Naive B cell (primary cell): ENCODE data around the gene LRSAM1. TPM values are rescaled to one million over a fixed set of nuclear protein-coding genes. Genes with fewer than 3 reads are reported as not detected.
A peak's percentile ranks its signal among the peaks of the same experiment; 100 is the strongest.

Experiments
- ATAC-seq, 2 donors: fragments of 150-1000 bp; cut with Tn5 transposase; 2 replicates each; pipeline ENCODE4 v1.10.0; 2021; ENCODE audit warnings: low read depth in 2 of 2, mild to moderate bottlenecking in 2 of 2, moderate library complexity in 2 of 2
- DNase-seq: peaks from one replicate; pipeline ENCODE4 v3.0.0; 2022
- H3K27ac Mint-ChIP-seq, 6 donors: one replicate each; pipeline ENCODE4 v1.8.0; 2020 to 2022; ENCODE audit warnings: mild to moderate bottlenecking in 6 of 6, mixed read lengths in 6 of 6, moderate library complexity in 5 of 6, inconsistent platforms in 2 of 6
- H3K27me3 Mint-ChIP-seq, 3 donors: one replicate each; pipeline ENCODE4 v1.8.0; 2021 to 2022; ENCODE audit warnings: mixed read lengths in 3 of 3, mild to moderate bottlenecking in 1 of 3
- H3K36me3 Mint-ChIP-seq, 2 donors: one replicate each; pipeline ENCODE4 v1.8.0; 2020 to 2022; ENCODE audit warnings: mixed read lengths in 2 of 2, inconsistent platforms in 1 of 2, mild to moderate bottlenecking in 1 of 2
- H3K4me1 Mint-ChIP-seq, 3 donors: one replicate each; pipeline ENCODE4 v1.8.0; 2020 to 2022; ENCODE audit warnings: mixed read lengths in 3 of 3, inconsistent platforms in 1 of 3, mild to moderate bottlenecking in 1 of 3, moderate library complexity in 1 of 3
- H3K4me3 Mint-ChIP-seq, 8 donors: one replicate each; pipeline ENCODE4 v1.8.0; 2020 to 2022; ENCODE audit warnings: mild to moderate bottlenecking in 8 of 8, mixed read lengths in 8 of 8, moderate library complexity in 8 of 8, inconsistent platforms in 2 of 8
- H3K9me3 Mint-ChIP-seq, 7 donors: one replicate each; pipeline ENCODE4 v1.8.0; 2020 to 2022; ENCODE audit warnings: mixed read lengths in 7 of 7, mild to moderate bottlenecking in 5 of 7, inconsistent platforms in 2 of 7, moderate library complexity in 1 of 7
- polyA plus RNA-seq, 6 donors: library from polyadenylated mRNA; unstranded; fragments of 300-500 nt; fragmentation: Illumina TruSeq; gene quantifications; one replicate each; pipeline ENCODE4 v1.2.3, GENCODE V29; 2021; ENCODE audit warnings: low read depth in 6 of 6

LRSAM1 gene
- polyA plus RNA-seq, 6 donors from 2014 or later = 4.9 to 9.2 (median 7.0) TPM

DNA sequence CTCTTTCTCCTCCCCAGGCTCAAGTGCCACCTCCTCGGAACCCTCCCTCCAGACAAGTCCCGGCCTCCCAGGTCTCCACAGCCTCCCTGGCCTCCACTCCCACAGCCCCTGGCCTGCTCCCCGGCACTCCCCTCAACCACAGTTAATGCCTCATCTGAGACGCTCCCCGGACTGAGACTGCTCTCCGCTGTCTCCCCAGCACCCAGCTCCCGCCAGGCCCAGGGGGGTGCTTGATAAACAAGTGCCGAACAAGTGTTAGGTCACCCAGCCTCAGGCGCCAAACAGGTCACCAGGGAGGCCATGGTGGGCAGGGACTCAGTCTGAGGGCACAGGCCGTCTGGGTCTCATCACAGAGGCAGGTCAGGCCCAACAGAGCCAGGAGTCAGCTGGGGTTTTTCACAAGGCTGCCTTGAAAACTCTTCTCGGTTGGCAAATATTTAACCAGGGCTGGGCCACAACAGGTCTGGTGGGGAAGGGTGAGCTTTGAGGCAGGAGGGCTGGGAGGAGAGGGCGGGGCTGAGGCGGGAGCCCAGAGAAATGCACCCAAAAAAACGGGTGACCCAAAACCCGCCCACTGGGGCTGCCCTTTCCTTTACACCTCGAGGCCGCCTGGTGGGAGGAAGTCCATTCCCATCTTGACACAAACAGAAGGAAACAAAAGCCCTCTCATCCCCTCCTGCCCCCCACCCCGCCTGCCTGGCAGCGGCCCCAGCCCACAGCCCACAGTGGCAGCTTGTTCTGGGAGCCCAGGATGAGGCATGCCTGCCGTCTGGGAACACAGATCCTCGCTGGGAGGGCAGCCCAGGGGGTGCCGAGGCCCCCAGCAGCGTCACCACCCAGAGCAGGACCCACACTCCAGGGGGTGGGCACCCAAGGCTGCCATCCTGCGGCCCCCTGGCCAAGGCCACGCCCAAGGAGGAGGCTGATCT is 94.2 kb downstream of the LRSAM1 start:
- DNase-seq (no peak), ATAC-seq (no peak)
- H3K27me3 Mint-ChIP-seq = peaks cover 3 to 13% (median 9%) of the 10 kb centered on the region in 3 donors
- H3K36me3 Mint-ChIP-seq = no peaks in the 10 kb centered on the region
- H3K4me1 Mint-ChIP-seq = no peaks in the 10 kb centered on the region
- H3K27ac Mint-ChIP-seq = no peak overlapping the region
- H3K4me3 Mint-ChIP-seq = no peak overlapping the region
- no peaks in the 10 kb centered on the region for H3K9me3 Mint-ChIP-seq

DNA sequence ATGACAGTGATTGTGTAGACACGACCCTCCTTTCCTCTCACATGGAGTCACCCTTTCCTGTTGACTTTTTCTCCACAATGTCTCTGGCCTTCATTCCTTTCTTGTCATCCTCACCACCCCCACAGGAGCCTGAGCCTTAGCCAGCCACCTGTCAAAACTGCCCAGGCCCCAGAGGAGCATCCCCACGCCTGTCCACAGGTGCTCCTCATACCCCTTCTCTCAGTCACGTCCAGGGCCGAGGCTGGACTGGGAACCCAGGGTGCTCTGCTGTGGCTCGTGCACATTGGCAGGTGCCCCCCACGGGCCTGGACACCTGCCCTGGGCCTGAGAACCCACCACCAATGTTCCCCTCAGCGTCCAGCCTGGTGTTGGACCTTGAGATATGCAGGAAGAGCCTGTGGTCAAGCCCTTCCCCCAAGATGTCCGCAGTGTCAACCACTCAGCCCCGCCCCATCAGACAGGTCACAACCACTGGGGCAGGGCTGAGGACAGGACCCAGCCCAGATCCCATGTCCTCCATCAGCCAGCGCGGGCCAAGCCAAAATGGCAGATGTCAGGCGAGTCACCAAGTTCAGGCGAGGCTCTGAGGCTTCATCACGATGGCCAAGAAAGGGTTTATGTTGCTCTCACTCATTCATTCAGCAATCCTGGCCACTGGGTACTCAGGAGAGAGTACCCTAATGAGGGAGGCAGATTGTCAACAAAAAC is 95.0 kb downstream of the LRSAM1 start:
- Mint-ChIP-seq H3K27me3 (peaks cover 3 to 13% (median 9%) of the 10 kb centered on the region in 3 donors), H3K36me3 (no peaks in the 10 kb centered on the region), H3K27ac (no peak overlapping the region), H3K4me1 (no peaks in the 10 kb centered on the region), H3K4me3 (peak overlapping the region in 1 of 8 donors; percentile 20), H3K9me3 (no peaks in the 10 kb centered on the region)
- ATAC-seq (no peak), DNase-seq (no peak)

DNA sequence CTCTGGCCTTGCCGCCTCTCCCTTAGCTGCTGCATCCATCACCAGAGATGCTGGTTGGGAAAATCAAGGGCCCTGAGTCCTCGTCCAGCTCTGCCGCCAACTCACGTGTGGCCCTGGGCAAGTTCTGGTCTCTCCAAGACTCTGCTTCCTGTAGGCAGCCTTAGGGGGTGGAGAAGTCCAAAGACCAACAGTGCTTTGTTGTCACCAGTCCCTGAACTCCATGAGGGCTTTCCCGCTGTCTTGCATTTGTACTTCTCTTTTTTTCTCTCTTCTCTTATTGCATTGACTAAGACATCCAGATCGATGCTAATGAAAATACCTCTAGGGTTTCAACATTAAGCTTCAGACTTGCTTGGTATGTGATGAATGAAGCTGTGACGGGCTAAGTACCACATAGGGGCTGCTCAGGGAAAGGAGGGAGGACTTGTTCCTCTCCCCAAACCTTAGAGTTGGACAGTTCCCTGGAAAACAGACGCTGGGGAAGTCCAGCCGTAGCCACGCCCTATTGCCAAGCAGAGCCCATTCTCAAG is 97.1 kb downstream of the LRSAM1 start:
- DNase-seq (no peak), ATAC-seq (no peak)
- H3K4me1 Mint-ChIP-seq = no peaks in the 10 kb centered on the region
- H3K36me3 Mint-ChIP-seq = no peaks in the 10 kb centered on the region
- no peak overlapping the region for H3K27ac Mint-ChIP-seq
- peaks cover 3 to 13% (median 9%) of the 10 kb centered on the region in 3 donors for H3K27me3 Mint-ChIP-seq
- H3K4me3 Mint-ChIP-seq = no peak overlapping the region
- H3K9me3 Mint-ChIP-seq = no peaks in the 10 kb centered on the region

DNA sequence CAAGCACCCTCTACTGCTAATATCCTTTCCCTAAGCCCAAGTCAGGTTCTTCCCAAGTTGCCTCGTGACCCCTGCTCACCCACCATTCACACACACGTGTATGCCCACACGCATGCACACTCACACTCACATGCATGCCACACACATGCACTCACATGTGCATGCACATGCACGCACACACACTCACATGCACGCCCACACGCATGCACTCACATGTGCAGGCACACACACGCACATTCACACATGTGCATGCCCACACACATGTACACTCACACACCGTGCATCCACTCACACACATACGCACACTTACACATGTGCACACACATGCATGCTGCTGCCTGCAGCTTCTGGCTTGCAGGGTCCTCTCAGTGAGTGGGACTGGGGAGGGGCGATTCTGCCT is 97.9 kb downstream of the LRSAM1 start:
- H3K27ac Mint-ChIP-seq = no peak overlapping the region
- peaks cover 3 to 13% (median 9%) of the 10 kb centered on the region in 3 donors for H3K27me3 Mint-ChIP-seq
- ATAC-seq (no peak), DNase-seq (no peak)
- H3K9me3 Mint-ChIP-seq = no peaks in the 10 kb centered on the region
- no peaks in the 10 kb centered on the region for H3K36me3 Mint-ChIP-seq
- H3K4me1 Mint-ChIP-seq = no peaks in the 10 kb centered on the region
- no peak overlapping the region for H3K4me3 Mint-ChIP-seq

DNA sequence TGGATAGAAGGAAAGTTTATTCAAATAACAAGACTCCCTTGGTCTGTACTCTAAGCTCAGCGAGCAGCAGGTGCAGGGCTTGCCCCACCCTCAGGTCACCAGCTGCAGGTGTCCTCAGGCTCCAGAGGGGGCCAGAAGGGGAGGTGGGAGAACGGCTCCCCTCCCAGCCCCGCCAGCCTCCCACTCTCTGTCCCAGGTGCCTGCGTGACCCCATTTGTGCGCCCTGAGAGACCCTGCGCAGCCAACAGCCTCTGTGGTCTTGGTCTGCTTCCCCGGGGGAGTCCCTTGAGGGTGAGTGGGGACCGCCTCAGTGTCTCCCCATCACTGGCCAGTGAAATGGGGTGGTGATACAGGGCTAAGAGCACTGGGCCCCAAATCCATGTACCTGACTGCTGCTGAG is 98.4 kb downstream of the LRSAM1 start:
- ATAC-seq = no peak
- H3K9me3 Mint-ChIP-seq = no peaks in the 10 kb centered on the region
- H3K27me3 Mint-ChIP-seq = peaks cover 3 to 13% (median 9%) of the 10 kb centered on the region in 3 donors
- H3K27ac Mint-ChIP-seq = no peak overlapping the region
- H3K4me3 Mint-ChIP-seq = no peak overlapping the region
- no peaks in the 10 kb centered on the region for H3K4me1 Mint-ChIP-seq
- DNase-seq = no peak
- no peaks in the 10 kb centered on the region for H3K36me3 Mint-ChIP-seq

DNA sequence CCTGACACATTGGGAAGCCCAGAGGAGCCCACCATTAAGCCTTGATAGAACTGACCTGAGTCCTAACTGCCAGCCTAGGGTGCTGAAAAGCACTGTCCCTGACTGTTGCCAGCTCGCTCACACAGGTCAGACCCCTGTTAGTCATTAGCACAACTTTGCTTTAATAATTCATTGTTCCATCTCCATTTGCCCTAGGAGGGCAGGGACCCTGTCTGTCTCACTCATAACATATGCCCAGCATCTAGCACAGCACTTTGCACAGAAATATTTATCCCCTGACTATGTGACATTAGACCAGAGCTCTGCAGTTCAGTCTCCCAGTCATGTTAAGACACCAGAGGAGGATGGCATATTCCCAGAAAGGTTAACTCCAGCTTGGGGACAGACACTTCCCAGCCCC is 99.0 kb downstream of the LRSAM1 start:
- Mint-ChIP-seq H3K36me3 (no peaks in the 10 kb centered on the region), H3K4me3 (no peak overlapping the region), H3K9me3 (no peaks in the 10 kb centered on the region), H3K27ac (no peak overlapping the region), H3K27me3 (peaks cover 3 to 9% (median 9%) of the 10 kb centered on the region in 3 donors), H3K4me1 (no peaks in the 10 kb centered on the region)
- DNase-seq (no peak), ATAC-seq (no peak)

DNA sequence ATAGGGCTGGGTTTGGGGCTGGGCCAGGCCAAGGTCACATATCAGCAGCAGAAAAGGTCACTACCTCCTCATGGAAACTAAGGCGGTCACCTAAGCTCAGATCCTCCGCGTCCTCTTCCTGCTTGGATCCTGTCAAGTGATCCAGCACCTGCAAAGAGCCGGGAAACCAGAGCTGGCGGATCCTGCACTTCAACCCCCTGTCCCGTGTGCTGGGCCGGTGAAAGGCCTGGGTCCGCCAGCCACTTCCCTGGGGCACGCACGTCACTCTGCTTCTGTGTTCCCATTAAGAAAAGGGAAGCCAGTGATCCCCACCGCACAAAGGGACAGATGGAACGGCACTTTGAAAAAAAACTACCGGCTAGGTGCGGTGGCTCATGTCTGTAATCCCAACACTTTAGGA is 99.4 kb downstream of the LRSAM1 start:
- Mint-ChIP-seq H3K9me3 (no peaks in the 10 kb centered on the region), H3K27ac (no peak overlapping the region), H3K4me3 (no peak overlapping the region), H3K36me3 (no peaks in the 10 kb centered on the region), H3K4me1 (peaks cover 2 to 3% (median 2%) of the 10 kb centered on the region in 3 donors), H3K27me3 (peaks cover 3 to 8% (median 7%) of the 10 kb centered on the region in 3 donors)
- ATAC-seq = no peak
- no peak for DNase-seq

Other genes with a start within 250 kb of the LRSAM1 start
- gene GARNL3, start 186.7 kb upstream of the LRSAM1 start, polyA plus RNA-seq = 1 to 10 TPM in 2 of 6 donors, under 1 TPM in 2, not detected in 2; 0.71 to 3.1 (median 1.1) TPM
- 10 to 100 TPM in 1 of 6 donors, 1 to 10 TPM in 5; 6.0 to 14.3 (median 8.5) TPM for gene SLC2A8, start 54.3 kb upstream of the LRSAM1 start, polyA plus RNA-seq
- gene ZNF79, start 27.1 kb upstream of the LRSAM1 start, polyA plus RNA-seq = 1 to 10 TPM in 5 of 6 donors, not detected in 1; 5.8 to 8.8 (median 6.2) TPM
- gene RPL12, start 104 bp upstream of the LRSAM1 start, polyA plus RNA-seq = 1,000 to 10,000 TPM; 1,582 to 1,976 (median 1,881) TPM
- under 1 TPM in 1 of 6 donors, not detected in 5; 0.31 TPM for gene STXBP1, start 160.8 kb downstream of the LRSAM1 start, polyA plus RNA-seq